HG02840 (cell line): ENCODE results near the gene SDHD.
"Not testable (repeated sequence)": the region's sequence is repeated elsewhere in the genome, so short reads cannot be mapped to it uniquely, and the experiment has no call there.

Experiments used
- ATAC-seq: cut with Tn5 transposase; IDR thresholded peaks from one replicate; pipeline ENCODE4 v1.9.1; 2021; ENCODE audit warnings: mild to moderate bottlenecking, moderate library complexity, moderate number of reproducible peaks; ENCODE audit not compliant: unreplicated experiment, low FRiP score

The SDHD gene

DNA sequence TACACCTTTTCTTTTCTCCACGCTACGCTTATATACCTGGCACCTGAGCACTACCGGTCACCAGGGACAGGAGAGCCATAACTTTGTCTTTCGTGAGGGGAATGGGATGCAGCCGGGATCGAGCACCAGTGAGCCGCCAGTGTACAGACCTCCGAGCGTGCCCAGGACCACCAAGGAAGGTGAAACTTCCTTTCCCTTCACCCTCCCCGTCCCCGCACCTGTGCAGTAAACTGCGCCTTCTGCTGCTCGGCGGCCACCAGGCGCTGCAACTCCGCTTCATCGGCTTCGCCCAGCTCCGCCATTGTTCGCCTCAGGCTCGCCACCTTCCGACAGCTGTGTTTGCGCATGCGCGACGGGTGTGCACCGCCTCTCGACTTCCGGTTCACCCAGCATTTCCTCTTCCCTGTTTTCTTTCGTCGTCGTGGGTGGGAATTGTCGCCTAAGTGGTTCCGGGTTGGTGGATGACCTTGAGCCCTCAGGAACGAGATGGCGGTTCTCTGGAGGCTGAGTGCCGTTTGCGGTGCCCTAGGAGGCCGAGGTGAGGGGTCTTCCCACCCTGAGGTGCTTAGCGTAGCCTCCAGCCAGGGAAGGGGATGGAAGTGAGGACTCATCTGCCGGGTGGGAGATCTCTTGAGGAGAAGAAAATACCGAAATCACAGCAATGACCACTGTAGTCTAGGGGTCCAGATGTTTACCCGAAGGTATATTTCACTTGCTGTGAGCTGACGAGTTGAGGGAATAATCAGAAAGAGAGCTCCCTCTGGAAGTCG, at the start of gene SDHD, which contains the start of gene TIMM8B:
Gene SDHD, plus strand, starts transcription at position 452 of the 770 bp plus-strand sequence. Its CDS starts 35 bp downstream, at position 487.
Gene TIMM8B, minus strand, starts transcription at position 335 of the 770 bp plus-strand sequence. Its CDS starts 33 bp downstream, at position 302.
- peak; percentile 88 for ATAC-seq

DNA sequence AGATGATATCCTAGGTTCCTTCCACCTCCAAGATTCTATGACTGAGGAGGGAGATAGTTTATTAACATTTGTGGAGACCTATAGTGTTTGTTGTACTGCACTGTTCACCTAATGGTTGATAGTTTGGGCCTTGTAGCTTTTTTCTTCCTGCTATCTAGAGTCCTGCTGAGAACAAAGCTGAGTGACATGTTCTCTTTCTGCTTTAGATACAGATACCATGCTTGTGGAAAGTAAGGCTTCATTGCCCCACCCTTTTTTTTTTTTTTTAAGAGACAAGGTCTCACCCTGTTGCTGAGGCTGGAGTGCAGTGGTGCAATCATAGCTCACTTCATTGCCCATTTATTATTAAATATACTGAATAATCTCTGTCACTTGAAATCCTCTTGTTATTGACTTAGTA, 49.1 kb upstream of the SDHD start:
- no peak for ATAC-seq

DNA sequence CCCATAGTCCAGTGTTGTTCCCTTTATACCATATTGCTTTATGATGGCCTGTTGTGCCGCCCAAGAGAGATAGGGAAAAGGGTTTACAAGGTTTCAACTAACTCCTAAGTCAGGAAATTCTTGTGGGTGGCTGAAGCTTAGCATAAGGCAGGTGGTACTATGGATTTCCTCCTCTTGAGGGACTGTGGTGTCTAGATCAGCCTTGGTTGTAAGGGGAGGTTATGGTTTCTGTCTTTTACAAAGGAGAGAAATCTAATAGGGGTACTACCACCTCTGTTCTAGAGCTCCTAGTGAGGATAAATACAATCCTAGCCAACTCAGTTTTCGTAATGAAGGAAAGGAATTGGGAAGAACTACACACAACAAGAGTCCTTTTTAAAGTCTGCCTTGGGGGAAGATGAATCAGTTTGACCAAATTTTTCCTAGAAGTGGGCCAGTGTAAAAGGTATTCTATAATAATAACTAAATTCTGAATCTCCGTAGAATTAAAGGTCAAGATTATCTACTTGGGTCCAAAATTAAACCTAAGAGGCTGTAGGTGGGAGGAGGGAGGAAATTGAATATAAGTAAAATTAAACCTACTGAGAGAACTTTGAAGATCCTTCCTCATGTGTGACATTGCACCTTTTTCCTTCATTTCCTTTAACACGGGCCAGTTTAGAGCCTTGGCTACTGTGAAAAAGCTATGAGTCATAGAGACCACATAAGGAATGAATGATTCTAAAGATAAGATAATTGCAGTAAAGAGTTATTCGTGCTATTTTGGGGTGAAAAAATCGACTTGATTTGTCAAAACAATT, 44.3 kb upstream of the SDHD start:
- no peak for ATAC-seq

DNA sequence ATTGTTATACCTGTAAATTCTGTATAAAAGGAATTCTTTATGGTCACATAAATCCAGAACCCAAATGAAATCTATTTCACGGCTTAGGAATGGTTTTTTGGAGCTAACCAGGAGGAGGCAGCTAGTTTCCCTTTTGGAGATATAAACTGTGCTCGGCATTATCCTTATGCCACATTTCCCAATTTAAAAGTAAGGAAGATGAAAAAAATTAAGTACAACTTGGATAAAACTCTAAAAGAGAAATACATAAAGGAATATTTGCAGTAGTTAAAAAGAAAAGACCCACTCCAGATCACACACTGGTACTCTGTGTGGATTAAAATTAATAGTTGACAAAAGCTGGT, 43.7 kb upstream of the SDHD start:
- ATAC-seq: no peak

DNA sequence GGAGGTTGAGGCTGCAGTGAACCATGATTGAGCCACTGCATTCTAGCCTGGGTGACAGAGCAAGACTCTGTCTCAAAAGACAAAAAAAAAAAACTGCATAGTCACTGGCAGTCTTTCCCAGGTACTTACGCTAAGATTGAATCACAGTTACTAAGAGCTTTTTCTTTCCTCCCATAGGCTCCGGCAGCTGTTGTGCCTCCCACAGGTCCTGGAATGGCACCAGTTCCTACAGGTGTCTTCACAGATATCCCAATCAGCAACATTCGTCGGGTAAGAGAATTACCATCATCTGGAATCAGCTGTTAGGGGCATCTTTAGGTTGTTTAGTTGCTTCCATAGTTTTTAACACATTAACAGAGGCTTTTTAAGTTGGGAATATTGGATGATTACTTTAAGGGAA, 41.7 kb upstream of the SDHD start:
- no peak for ATAC-seq

DNA sequence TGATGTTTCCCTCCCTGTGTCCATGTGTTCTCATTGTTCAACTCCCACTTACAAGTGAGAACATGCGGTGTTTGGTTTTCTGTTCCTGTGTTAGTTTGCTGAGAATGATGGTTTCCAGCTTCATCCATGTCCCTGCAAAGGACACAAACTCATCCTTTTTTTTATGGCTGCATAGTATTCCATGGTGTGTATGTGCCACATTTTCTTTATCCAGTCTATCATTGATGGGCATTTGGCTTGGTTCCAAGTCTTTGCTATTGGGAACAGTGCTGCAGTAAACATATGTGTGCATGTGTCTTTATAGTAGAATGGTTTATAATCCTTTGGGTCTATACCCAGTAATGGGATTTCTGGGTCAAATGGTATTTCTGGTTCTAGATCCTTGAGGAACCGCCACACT, 40.0 kb upstream of the SDHD start:
- not testable (repeated sequence) for ATAC-seq

DNA sequence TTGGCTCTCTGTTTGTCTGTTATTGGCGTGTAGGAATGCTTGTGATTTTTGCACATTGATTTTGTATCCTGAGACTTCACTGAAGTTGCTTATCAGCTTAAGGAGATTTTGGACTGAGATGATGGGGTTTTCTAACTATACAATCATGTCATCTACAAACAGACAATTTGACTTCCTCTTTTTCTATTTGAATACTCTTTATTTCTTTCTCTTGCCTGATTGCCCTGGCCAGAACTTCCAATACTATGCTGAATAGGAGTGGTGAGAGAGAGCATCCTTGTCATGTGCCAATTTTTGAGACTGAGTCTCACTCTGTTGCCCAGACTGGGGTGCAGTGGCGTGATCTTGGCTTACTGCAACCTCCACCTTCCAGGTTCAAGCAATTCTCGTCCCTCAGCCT, 38.4 kb upstream of the SDHD start:
- ATAC-seq: not testable (repeated sequence)

DNA sequence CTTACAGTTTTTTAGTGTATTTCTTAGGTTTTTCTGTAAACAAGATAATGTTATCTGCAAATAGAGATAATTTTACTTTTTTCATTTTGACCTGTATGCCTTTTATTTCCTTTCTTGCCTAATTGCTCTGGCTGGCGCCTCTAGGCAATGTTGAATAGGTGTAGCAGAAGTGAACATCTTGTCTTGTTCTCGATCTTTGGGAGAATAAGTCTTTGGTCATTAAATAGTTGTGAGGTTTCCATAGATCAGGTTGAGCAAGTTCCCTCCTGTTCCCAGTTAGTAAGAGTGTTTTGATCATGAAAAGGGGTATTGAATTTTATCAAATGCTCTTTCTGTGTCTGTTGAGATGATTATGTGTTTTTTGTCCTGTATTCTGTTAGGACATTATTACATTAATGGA, 36.9 kb upstream of the SDHD start:
- ATAC-seq: no peak

DNA sequence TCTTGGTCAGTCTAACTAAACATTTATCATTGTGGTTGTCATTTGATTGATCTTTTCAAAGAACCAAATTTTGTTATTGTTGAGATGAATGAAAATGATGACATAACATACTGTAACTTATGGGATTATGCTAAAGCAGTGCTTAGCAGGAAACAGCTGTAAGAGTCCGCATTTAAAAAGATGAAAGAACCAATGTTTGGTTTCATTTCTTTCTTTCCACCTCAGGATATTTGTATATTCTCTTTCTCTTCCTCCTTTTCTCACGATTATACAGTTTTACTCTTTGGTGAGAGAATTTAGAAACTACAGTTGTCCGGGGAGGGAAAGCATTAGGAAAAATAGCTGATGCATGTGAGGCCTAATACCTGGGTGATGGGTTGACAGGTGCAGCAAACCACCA, 36.0 kb upstream of the SDHD start:
- ATAC-seq: peak; percentile 78

DNA sequence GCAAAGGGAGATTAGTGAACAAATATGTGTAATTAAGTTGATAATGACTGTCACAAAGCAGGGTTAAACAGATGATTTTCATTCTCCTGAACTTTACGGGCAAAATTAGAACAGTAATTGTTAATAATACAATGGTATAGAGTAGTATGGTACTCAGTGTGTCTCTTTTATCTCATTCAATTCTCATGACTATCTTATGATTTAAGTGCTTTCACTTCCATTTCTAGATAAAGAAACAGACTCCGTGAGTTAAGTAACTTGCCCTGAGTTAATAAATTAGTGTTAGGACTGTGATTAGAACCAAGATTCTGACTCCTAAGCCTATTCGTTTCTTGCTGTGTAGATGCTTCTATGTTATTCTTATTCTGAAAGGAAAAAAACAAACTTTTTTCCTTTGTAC, 34.9 kb upstream of the SDHD start:
- ATAC-seq: no peak

DNA sequence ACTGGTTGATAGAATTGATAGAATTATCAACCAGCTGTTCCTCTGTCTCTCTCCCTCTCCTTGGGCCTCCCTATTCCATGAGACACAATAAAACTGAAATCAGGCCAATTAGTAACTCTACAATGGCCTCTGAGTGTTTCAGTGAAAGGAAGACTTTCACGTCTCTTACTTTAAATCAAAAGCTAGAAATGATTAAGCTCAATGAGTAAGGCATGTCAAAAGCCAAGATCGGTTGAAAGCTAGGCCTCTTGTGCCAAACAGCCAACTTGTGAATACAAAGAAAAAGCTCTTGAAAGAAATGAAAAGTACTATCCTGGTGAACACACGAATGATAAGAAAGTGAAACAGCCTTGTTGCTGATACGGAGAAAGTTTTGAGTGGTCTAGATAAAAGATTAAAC, 29.5 kb upstream of the SDHD start:
- ATAC-seq: no peak

DNA sequence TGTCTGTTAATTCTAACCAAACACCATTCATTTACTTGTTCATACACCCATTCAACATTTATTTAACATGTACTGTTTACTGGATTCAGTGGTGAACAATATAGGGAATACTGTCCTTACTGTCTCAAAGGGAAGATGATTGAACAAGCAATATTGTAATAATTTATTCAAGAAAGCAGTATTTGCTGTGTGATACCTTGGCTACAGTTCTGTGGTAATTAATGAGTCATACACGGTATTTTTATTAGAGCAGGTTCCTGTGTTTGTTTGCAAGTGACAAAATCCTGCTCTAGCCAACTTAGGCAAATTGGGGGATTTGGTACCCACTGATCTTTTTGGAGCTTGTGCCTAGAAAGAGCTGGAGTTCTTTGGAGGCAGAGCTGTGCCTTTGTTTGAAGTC, 28.6 kb upstream of the SDHD start:
- ATAC-seq: no peak

DNA sequence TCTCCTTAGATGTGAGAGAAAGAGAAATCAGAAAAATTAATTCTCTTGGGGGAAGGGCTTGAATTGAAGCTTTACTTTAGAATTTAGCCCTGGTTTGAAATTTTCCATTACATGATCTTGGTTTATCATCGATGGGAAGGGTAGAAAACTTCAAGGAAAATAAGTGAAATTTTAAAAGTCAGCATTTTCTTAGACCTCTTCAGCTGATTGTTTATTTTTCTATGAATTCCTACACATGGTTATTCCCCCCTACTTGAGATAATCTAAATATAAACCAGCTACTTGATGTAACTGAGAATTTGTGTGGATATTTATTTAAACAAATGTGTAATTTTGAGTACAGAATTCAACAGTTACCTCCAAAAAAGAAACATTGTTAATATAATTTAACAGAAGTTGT, 23.8 kb upstream of the SDHD start:
- ATAC-seq: no peak

DNA sequence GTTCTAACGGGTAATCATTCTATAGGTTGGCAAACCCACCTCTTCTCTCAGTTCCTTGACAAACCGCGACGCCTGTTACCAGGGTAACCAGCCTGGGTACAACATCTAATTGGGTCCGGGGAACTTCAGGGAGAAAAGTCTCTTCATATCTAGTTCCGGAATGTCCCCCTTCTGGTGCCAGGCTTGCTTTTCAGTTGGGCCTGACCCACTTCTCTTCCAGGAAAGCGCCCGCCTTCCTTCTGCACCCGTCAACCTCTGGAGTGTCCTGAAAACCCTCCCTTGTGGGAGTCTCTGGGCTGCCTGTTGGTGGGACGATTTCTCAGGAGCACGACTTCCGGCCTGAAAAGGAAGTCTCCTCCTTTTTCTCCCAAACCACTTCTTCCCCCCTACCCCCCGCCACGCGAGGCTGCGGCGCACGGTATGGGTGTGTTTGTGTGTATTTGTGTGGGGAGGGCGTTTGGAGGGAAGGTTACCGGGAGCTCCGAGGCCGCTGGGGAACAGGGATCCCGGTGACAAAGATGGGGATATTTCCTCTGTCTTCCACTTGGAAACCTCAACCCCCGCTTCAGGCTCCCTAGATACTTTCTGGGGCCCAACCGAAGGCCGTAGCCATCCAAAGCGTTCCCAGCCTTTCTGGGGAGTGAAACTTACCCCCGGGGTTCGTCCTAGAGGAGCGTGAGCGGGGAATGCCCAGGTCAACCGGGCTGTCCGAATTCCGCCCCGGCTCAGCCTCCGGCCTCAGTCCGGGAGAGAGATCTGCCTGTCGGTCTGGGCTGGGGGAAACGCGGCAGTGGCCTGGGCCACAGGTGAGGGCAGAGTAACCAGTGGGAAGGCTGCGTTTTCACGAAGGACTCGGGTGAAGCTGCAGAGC, 12.5 kb upstream of the SDHD start, which contains the start of the genes NKAPD1 and PIH1D2:
Gene NKAPD1, plus strand, starts transcription at position 359 of the 871 bp plus-strand sequence. CDS start 1,276 bp downstream, outside the sequence.
Gene PIH1D2, minus strand, starts transcription at position 77 of the 871 bp plus-strand sequence. CDS start 843 bp downstream, outside the sequence.
- peak; percentile 86 for ATAC-seq

DNA sequence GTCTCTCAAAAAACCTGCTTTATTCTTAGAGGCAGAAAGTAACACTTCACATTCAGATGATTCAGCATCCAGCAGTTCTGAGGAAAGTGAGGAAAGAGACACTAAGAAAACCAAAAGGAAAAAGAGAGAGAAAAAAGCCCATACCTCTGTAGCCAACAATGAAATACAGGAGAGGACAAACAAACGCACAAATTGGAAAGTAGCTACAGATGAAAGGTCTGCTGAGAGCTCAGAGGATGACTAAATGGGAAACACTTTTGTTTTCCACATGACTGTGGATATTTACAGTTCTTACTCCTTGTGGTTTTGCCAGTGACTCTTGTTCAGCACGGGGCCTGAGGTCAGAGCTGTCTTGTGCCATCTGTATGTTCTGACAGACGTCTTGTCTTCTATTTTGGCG, 3.9 kb upstream of the SDHD start:
- no peak for ATAC-seq

DNA sequence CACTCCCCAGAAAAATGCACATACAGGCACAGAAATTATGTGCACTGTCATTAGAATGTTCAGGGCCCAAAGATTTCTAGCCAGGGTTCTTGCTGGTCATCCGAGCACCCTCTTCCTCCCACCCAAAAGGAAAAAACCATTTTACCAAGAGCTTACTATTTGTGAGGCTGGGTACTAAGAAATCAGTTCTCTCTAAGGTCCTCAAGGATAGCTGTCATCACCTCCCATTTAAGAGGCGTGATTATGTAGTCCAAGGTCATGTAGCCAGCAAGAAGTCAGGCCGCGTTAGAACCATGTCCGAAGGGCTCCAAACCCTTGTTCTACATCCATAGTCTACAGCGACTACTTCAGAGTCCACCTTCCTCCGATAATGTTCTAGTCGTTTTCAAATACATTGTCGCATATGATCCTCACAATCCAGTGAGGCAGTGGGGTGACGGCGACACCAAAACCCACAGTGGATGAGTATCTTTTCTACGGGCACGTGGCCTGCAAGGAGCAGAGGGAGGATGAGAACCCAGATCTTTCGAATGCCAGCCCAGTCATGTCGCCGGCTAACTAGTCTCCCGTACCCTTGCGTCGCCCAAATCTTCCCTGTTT, 751 bp upstream of the SDHD start:
- ATAC-seq: peak; percentile 13

DNA sequence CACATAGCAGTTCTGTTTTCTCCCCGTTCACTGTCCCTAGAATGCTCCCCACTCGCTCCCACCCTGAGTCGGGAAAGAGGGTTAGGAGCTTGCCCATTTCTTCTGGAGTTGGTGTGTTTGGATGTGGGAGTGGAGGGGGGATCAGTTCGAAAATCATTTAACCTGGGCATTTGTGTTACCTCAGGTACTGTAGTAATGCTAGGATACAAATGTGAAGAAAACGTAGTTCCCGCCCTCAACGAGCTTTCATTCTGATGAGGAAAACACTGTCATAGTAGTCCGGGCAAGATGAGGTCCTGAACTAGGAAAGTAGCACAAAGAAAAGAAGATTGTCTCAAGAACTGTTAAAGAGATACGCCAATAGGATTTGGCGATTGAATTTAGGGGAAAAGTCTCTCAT, 539 bp downstream of the SDHD start:
- ATAC-seq: no peak

DNA sequence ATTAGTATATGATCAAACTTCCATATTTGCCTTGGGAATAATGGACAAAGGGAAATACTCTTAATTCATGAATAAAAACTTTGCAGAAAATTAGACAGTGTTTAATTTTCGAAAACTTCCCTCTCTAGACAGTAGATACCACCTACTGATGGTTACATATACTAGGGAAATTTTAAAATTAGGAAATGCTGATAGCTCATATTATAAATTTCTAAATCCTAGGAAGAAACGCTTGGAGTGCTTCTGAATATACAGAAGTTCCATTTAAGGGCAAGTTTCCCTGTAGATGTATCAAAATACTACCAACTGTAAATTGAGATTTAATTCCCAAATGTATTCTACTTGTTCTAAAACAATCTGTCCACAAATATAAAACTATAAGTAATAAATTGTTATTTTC, 8.6 kb downstream of the SDHD start:
- ATAC-seq: not testable (repeated sequence)

DNA sequence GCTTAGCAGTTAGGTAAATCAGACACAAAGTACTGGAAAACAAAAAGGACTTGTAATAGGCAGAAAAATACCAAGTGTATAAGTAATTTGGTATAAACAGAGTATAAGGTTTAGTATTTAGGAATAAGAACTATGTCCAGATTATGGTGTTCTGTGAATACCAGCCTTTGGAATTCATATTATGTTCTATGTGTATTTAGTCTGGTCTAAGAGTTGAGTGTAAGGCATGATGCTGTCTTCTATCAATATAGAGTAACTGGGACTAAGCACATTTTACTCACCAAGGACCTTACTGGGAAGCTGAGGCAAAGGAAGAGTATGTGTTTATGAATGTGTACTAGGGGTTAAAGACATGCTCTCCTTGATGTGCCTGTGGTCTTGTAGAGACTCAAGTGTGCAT, 9.5 kb downstream of the SDHD start:
- no peak for ATAC-seq
